IPS-15b (cell line): ENCODE measurements around the gene SYCP1.

Experiments
- H3K27me3 ChIP-seq: one replicate; pipeline ENCODE4 v1.6.1; 2013; ENCODE audit warnings: low read length; ENCODE audit not compliant: control insufficient read depth, insufficient read depth
- H3K36me3 ChIP-seq: one replicate; pipeline ENCODE4 v1.6.1; 2013; ENCODE audit warnings: low read length; ENCODE audit not compliant: control insufficient read depth, insufficient read depth
- H3K4me1 ChIP-seq: one replicate; pipeline ENCODE4 v1.6.1; 2013; ENCODE audit warnings: mild to moderate bottlenecking, low read length; ENCODE audit not compliant: control insufficient read depth, insufficient read depth
- H3K4me3 ChIP-seq: one replicate; pipeline ENCODE4 v1.5.1; 2013; ENCODE audit warnings: low read depth, low read length
- H3K9ac ChIP-seq: one replicate; pipeline ENCODE4 v1.6.1; 2013; ENCODE audit warnings: low read depth, mild to moderate bottlenecking, low read length
- H3K9me3 ChIP-seq: one replicate; pipeline ENCODE4 v1.6.1; 2013; ENCODE audit warnings: mild to moderate bottlenecking, low read length; ENCODE audit not compliant: control insufficient read depth, insufficient read depth

Gene SYCP1

GRCh38 chr1:115029526-115029925 lies 174.9 kb downstream of the SYCP1 start, which contains the start of gene TSHB:
TSHB (plus strand) TSS chr1:115029826; CDS start chr1:115033363, 3,537 bp downstream.
- Histone ChIP-seq H3K4me1 (no peaks in the 10 kb centered on the region), H3K9me3 (no peaks in the 10 kb centered on the region), H3K4me3 (no peak within 1 kb of the TSS), H3K9ac (no peak within 1 kb of the TSS), H3K27me3 (no peaks in the 10 kb centered on the region), H3K36me3 (no peaks in the 10 kb centered on the region)

DNA sequence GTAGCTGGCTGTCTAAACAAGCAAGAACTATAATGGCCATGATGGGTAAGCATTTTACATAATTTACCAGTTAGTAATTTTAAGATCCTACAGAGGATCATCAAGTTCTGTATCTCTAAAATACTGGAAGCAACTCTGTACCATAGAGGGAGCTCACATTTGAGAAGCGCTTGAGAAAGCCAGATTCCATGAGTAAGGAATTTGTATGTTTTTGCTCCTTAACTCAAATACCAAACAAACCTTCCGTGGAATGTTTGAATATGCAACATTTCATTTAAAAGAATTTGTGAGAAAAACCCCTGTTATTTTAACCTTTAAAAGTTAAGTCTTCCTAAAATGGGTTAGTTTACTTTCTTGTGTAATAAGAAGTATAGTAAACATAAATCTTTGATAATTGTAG lies 176.9 kb downstream of the SYCP1 start:
- Histone ChIP-seq H3K9ac (no peak overlapping the region), H3K4me1 (no peaks in the 10 kb centered on the region), H3K4me3 (no peak overlapping the region)

GRCh38 chr1:115035652-115036051 lies 181.0 kb downstream of the SYCP1 start:
- Histone ChIP-seq H3K4me3 (no peak overlapping the region), H3K9me3 (no peaks in the 10 kb centered on the region), H3K27me3 (no peaks in the 10 kb centered on the region), H3K9ac (no peak overlapping the region), H3K4me1 (no peaks in the 10 kb centered on the region), H3K36me3 (no peaks in the 10 kb centered on the region)

More for the DNA sequence above, 176.9 kb downstream of the SYCP1 start:
- Histone ChIP-seq H3K27me3 (no peaks in the 10 kb centered on the region), H3K9me3 (no peaks in the 10 kb centered on the region), H3K36me3 (no peaks in the 10 kb centered on the region)

- Histone ChIP-seq H3K36me3 (no peaks in the 10 kb centered on the region), H3K27me3 (no peaks in the 10 kb centered on the region), H3K4me3 (no peak overlapping the region), H3K9me3 (no peaks in the 10 kb centered on the region), H3K9ac (no peak overlapping the region), H3K4me1 (no peaks in the 10 kb centered on the region)
Observed at GRCh38 chr1:115036814-115037507, 182.3 kb downstream of the SYCP1 start.

GRCh38 chr1:115040501-115040900 lies 185.8 kb downstream of the SYCP1 start:
- no peak overlapping the region for H3K4me3 ChIP-seq
- H3K36me3 ChIP-seq: no peaks in the 10 kb centered on the region
- no peak overlapping the region for H3K9ac ChIP-seq
- H3K9me3 ChIP-seq: no peaks in the 10 kb centered on the region
- H3K27me3 ChIP-seq: no peaks in the 10 kb centered on the region
- no peaks in the 10 kb centered on the region for H3K4me1 ChIP-seq

DNA sequence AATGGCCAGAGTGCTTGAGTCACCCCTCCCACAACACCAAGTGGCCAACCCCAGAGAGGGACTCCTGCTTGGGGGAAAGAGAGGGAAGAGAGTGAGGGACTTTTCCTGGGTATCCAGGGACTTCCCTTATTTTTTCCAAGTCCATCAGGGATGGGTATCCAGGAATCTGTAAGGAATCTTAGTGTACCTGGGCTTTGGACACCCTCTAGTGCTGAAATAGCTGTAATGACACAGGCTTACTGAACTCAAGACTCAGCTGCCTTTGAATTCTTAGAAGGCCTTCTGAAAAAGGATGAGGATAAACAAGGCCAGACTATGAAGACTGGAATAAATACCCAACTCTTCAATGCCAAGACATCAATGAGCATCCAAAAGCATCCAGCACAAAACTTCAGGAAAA lies 187.0 kb downstream of the SYCP1 start:
- Histone ChIP-seq H3K9ac (no peak overlapping the region), H3K36me3 (no peaks in the 10 kb centered on the region), H3K4me3 (no peak overlapping the region), H3K9me3 (no peaks in the 10 kb centered on the region), H3K27me3 (no peaks in the 10 kb centered on the region), H3K4me1 (no peaks in the 10 kb centered on the region)
